Astrocyte (in vitro differentiated cells and primary cell): Measurements from ENCODE around the gene OR5A2.

Source experiments
- EZH2 ChIP-seq: IDR thresholded peaks from 2 replicates; pipeline ENCODE4 v1.6.1; 2012; ENCODE audit warnings: mild to moderate bottlenecking, low read length, inconsistent platforms; ENCODE audit not compliant: insufficient read depth
- TF ChIP-seq, protein P1 (sequence below): IDR thresholded peaks from 2 replicates; pipeline ENCODE4 v1.5.1; 2011; ENCODE audit warnings: low read depth, mild to moderate bottlenecking, inconsistent platforms, low read length, moderate library complexity; ENCODE audit not compliant: insufficient read depth

DNA sequence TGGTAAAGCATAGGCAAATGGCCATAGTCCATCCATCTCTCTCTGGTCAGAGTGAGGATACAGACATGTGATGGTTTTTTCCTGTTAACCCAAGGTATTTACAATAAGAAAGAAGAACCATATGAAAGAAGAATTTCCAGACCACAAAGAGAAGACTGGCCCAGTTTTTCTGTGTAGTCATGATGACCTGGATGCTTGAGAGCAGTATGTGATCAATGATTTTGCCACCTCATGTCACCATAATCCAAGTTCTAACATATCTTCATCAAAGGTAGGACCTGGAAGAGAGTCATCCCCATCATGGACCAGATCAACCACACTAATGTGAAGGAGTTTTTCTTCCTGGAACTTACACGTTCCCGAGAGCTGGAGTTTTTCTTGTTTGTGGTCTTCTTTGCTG is 30.4 kb upstream of the OR5A2 start, which contains the start of gene OR4D6:
- TF ChIP-seq EZH2: no peak
- TF ChIP-seq, protein P1, sequence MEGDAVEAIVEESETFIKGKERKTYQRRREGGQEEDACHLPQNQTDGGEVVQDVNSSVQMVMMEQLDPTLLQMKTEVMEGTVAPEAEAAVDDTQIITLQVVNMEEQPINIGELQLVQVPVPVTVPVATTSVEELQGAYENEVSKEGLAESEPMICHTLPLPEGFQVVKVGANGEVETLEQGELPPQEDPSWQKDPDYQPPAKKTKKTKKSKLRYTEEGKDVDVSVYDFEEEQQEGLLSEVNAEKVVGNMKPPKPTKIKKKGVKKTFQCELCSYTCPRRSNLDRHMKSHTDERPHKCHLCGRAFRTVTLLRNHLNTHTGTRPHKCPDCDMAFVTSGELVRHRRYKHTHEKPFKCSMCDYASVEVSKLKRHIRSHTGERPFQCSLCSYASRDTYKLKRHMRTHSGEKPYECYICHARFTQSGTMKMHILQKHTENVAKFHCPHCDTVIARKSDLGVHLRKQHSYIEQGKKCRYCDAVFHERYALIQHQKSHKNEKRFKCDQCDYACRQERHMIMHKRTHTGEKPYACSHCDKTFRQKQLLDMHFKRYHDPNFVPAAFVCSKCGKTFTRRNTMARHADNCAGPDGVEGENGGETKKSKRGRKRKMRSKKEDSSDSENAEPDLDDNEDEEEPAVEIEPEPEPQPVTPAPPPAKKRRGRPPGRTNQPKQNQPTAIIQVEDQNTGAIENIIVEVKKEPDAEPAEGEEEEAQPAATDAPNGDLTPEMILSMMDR: no peak
